ENCODE data around the gene PAX9.

The PAX9 gene

DNA sequence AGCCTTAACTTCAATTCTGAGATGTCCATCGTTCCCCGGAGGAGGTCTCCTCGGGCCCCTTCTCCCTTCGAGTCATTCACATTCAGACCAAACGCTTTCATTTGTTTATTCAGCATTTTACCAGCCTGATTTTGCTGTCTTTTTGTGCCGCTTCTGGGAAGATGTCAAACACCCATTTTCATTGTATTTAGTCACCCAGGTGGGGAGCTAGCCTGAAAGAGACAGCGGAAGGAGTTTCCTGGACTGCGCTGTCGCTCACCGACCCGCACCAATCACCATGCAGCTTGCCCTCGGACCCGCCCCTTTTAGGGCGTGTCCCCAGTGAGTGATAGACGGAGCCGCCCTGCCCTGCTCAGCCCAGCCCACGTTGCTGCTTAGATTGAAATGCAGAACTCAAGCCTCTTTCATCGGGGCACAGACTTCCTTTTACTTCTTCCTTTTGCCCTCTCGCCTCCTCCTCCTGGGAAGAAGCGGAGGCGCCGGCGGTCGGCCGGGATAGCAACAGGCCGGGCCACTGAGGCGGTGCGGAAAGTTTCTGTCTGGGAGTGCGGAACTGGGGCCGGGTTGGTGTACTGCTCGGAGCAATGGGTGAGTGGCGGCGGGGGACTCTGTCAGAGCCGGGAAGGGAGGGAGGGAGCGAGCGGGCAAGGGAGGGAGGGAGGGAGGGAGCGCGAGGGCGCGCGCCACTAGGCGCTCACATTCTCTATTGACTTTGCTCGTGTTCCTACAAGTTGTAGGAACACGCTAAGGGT, at the start of gene PAX9:
Gene PAX9 (plus strand): TSS at position 355 of the 752 bp plus-strand sequence. CDS start 230 bp downstream, at position 585.
- peak; percentile 93 for DNase-seq

DNA sequence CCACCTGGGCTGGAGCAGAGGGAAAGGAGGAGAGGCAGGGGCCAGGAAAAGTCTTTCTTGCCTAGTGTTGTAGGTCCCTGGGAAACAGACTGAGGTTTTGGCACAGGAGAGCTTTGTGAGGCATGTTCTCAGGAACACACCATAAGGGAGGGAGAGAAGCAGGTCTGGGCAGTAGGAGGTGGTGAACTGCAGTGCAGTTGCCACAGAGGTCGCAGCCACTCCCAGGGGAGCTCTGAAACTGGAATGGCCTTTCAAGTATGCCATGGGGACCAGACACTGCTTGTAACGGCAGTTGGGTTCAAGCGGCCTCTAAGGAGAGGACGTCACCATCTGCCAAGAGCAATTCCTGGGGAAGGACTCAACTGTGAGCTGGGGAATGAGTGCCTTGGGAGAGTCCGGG, 43.8 kb upstream of the PAX9 start:
- DNase-seq = no peak

DNA sequence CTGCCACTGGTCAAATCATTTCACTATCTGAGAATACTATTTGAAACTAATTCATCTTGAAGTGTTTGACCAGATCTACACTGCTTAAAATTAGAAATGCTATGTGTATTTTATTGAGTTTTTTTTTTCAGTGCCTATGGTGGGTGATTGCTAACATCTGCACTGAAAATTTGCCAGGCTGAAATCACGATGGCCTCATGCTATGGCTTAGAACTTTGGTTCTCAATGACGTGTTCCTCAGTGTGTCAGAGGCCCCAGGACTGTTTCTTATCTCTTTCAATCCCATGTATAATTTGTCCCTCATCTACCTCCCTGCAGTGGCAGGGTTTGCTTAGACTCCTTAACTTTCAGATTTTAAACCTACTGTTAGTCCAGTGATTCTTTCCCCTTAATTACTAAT, 43.0 kb upstream of the PAX9 start:
- DNase-seq = no peak

DNA sequence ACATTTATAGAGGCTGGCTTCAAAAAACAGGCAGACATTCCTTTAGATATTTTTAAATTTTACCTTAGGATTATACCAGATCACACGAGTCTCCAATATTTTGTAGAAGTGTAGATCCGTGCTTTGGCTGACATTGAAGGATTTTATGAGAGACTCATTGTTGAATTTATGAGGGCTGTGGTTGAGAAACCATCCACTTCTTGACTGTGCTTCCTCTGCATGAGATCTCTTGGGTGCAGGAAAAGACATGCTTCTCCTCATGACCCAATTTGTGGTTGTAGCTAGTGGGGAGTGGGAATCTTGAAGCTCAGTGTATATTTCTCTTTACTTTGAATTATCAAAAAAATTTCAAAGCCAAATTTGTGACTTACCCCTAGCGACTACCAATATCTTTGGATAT, 42.5 kb upstream of the PAX9 start:
- DNase-seq = no peak

DNA sequence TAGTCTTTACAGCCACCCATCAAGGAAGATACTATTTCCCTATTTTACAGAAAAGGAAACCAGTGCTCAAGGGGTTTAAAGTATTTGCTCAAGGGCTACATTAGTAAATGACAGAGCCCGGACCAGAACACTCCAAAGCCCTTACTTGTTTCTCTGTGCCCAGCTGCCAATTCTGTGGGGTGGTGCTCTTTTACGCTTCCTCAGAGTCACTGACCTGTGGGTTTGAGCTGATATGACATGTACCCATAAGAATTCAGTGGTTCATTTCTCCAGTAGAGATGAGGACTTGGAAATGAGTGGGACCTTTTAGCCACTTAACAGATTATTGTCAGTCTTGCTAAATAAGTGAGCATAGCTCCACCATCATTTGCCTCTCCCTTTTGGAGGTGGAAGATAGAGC, 41.8 kb upstream of the PAX9 start:
- no peak for DNase-seq

DNA sequence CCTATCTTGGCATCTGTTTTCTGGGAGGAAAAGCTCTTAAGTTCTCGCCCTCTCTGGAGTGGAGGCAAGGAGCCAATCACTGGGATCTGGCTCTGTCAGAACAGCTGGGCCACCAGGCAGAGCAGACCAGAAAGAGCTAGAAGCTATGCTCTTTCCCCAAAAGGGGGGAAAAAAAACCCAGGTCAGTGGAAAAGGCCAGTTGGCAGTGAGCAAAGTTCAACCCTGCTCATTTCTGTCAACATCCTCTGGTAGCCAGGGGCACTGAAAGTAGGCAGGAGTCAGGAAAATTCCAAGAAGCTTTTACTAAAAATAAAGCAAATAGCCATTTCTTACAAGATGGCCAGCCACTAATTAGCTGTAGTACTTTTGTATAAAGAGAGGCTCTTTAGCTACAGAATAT, 36.6 kb upstream of the PAX9 start:
- DNase-seq = no peak

DNA sequence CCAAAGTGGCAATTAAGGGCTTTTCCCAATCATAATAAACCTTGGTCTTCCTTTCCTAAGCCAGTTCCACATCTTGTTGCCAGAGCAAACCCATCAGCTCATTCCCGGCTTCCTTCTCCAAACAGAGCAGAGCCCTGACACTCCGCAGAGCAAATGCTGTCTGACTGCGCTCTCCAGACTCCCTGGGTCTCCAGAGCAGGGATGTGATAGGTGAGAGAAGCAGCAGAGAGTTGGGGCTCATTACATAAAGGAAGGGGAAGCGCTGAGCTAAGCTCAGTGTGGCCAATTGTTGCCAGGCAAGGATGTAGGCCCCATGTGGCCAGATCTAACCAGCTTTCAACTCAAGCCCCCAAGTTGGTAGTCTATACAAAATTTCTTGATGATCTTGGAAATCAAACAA, 36.2 kb upstream of the PAX9 start:
- no peak for DNase-seq

DNA sequence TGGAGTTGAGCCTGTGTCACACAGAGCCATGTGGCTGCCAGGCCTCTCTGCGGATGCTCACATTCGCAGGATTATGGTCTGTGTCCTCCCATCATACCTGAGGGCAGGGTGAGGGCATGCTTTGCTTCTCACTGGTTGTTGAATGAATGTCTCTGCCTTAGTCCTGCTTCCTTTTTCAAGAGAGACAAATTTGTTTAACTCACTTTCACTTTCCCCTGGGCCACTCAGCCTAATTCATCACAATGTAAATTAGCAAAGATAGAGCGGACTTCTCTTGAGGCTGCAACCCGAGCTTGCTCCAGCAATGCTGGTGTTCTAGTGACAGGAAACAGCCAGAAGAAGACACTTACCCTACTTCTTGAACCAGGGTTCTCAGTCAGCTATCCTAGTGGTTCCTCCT, 35.5 kb upstream of the PAX9 start:
- DNase-seq = no peak

DNA sequence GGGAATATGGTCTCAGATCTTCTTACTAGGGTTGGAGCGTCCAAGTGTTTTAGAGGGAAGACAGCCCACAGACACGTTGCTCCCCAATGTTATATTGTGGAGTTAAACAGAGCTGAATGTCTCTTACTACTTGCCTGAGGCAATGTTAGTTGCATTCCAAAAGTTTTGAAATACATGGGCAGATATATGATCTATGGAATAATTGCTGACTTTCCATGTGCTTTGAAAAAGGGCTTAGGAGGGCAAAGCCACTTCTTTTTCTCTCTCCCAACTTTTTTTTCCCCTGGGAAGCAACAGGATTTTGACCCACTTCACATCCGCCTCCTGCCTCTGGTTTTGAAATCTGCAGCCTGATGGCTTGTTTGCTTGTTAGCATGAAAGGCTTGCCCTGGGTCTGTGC, 33.7 kb upstream of the PAX9 start:
- DNase-seq = no peak

DNA sequence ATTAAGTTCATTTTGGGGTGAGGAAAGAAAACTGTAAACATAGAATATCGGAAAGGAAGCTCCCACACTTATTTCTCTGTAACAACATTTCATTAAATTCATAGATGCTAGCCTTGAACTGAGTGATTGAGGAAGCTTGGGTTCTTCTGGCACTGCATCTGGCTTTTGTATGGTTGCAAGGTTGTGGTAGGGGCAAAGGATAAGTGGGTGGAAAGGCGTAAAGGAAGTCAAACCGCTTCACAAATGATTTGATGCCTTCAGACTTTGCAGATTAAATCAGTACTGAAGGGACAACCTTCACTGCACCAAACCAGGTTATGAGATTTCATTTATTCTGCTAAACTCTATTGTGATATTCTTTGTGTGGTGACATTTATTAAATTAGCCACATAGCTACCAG, 28.1 kb upstream of the PAX9 start:
- DNase-seq = no peak

DNA sequence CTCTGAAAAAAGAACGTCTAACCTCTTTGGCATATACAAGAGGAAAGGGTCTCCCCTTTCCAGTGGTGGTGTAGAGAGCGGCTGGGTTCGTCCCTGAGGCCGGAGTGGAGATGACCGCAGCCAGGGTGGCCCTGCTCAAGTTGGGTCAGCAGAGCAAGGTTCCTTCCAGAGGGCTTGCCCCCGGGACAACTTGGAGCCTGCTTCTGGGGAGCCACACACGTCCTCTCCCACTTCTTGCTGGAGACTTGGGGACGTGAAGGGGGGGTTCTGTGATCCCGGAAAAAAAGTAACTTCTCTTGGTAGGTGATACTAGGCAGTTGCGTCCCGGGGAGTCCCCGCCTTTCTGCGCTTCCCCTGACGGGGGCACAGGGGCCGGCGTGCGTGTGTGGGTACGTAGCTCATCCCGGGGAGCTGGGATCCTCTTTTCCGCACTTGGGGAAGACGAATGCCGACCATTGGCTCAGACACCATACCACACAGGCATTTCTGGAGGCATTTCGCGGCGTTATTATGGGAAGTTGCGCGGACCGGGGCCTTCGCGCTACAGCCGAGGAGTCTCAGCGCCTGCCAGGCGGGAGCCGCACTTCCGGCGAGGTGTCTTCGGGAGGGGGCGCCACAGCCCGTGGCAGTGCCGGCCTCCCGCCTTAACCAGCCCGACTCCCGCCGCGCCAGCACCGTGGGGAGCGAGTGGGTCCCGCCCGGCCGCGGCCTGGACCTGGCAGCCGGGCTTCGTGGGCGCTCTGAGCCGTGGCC, 14.8 kb upstream of the PAX9 start:
- no peak for DNase-seq

DNA sequence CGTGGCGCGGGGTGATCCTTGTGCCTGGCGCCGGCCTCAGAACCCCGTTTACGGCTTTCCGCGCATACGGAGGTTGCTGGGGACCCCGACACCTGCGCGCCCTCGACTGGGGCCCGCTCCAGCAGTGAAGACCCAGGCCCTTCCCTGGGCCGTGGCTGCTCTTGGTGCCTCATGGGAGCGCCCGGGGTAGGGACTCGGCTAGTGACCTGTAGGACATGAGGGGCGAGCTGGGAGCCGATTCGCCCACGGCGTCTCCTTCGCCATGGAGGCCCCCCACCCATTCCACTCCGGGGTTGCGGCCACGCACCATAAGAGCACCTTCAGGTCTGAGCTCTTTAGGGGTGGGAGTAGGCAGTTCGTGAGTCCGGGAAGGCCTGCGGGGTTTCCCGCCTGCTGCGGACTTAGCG, 14.2 kb upstream of the PAX9 start:
- DNase-seq = no peak

DNA sequence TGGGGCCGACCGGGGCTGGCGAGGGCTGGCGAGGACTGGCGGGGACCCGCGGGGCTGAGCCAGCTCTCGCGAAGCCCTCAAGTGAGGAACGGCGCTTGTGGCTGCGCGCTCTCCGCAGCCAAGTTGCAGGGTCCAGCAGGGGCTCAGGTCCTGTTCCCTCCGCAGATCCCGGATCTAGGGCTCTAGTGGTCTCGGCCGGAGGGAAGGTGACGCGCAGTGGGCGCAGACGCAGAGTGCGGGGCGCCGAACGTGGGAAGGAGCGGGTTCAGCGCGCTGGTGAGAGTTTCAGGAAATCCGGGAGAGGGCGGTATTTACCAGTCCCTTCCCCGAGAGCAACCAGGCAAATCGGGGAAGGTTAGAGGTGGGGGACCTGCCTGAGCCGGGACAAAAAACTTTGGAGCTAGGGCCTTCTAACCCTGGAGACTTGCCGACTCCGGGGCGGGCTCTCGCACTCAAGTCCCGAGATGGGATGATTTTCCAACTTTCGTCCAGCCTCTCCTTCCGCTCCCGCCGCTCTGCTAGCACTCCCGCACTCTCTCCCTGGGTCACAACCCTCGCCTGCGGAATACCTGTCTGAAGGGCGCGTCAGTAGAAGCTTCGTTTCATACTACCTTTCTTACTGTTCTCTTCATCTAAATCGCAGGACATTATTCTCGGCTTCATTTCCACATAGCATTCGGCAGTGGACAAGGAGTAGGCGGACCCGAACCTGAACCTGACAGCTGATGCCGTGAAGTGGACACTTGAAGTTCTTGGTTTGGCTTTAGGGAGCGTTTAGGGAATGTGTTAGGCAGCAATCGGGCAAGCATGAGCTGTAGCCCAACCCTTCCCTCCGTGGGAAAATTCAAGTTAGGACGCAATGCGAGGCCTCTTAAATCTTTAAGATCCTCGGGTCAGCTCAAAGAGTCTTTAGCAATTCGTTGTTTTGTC, 13.6 kb upstream of the PAX9 start:
- DNase-seq = peak; percentile 66

DNA sequence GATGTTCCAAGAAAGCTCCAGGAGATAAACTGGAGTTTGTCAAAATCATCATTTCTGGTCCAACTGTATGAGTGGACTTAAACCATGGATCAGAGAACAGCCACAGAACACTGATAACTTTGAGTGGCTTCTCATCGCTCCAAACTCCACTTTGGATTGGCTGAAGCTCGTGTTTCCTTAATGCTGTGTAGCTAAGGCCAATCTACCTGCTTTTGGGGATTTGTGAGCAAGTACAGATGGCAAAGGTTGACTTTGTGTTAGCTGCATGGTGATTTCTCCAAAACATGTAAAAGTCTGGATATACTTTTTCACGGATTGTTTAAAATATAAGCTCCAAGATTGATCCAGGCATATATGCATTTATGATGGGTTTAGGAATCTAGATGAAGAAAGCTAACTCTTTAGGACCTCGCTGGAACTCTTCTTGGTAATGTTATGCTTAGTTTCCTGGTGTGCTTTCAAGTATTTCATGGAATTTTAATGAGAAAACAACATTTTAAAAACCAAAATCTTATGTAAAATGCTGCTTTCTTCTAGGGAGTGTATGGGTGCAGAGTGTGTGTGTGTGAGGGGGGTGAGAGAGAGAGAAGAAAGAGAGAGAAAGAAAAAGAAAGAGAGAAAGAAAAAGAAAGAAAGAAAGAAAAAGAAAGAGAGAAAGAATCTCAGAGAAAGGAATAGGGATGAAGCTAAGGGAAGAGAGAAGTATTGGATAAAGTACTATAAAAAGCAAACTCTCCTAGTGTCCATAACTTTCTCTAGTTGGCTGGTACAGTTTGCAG, 11.6 kb upstream of the PAX9 start:
- DNase-seq = no peak

DNA sequence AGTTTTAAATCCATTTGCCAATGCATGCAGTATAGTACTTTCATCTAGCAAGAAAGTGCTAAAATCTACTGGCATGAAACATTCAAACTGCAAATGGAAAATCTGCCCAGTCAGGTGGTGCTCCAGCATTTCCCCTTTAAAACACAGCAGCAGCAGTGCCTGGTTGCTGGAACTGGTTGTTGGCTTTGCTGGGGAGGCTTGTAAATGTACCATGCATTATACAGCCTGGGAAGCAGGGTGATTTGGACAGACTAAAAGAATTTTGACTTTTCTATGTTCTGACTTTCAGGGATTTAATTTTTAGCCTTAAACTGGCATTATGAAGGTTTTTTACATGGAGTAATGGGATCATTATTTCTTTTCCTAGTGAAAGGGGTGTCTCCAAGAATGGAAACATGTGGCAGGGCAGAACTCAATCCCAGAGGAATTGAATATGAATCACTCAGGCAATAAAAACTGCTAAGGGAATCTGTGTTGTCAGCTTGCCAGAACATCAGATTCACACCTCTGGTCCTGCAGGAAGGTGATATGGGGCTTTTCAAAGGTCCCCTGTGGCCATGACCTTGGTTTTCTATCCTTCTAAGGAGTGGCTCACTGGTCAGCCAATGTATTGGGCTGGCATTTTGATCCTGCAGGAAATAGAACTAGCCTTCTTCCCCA, 9.0 kb upstream of the PAX9 start:
- DNase-seq = no peak

DNA sequence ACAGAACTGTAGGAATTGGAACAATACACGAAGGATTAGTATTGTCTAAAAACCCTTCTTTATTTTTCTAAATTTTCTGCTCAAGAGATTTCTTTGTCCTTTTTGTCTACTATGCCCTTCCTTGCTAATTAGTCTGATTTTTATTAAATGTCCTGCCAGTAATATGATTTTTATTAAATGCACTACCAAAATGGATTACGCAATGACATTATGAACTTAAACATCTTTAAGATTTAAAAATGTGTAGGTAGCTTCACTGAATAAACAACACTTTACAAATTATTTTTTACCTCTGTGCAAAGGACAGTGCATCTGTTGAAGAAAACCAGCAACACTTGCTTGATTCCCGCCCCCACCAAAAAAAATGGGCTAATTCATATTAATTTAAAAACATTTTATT, 8.2 kb upstream of the PAX9 start:
- DNase-seq = no peak

DNA sequence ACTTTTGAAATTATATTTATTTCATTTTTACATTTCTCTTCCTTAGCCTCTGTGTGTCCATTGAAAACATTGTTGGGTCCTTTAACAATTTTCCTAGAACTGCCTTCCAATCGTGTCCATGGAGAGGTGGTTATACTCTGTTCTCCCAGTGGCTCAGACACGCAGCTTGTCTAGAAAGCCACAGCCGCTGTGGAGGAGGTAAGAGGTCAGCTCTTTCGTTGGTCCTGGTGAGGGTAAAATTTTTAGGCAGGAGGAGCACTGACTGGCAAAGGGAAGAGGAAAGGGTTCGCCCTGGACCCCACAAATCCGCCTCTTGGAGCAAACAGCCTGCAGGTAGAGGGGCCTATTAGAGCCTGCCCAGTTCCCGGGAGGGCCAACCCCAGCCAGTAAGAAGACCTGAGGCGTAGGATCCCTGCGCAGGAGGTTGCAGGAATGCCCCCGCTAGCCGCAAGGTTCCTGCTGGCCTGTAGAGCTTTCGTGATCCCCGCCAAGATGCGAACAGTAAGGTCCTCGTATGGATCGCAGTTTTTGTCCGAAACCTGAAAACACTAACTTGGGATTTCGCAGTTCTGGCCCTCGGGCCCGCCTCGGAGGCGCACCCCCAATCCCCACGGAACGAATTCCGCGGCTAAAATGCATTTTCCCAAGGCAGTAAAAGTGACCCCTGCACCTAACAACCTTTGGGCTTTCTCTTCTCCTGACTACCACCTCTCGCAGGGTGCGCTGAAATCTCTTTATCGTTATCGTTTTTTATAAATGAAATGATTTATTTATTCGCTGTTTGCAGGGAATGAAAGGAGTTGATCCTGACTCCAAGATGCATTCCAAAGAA, 7.5 kb upstream of the PAX9 start:
- no peak for DNase-seq

DNA sequence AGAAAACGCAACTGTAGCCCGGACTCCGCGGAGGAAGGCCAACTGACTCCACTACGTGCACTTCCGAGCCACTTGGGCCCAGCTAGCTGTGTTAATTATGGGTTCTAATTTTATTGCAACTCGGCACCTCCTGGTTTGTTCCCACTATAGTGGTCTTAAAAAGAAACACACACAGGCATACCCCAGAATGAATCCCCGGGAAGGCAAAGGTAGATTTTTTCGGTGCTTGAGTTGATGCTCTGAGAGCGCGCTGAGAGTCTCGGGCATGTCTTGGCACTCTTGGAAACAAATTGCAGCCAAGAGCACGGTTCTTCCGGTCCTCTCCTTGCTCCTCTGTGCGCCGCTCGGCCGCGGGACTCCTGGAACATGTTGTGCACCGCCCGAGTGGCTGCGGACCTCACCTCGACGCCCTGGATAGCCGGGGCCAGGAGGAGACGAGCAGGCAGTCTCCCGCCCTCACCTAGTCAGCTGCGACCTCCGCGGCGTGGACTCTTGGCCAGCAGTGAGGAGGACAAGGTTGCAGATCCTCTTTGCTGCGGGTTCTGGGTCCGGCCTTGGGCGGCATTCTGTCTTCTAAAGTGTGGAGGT, 6.8 kb upstream of the PAX9 start:
- DNase-seq = no peak

DNA sequence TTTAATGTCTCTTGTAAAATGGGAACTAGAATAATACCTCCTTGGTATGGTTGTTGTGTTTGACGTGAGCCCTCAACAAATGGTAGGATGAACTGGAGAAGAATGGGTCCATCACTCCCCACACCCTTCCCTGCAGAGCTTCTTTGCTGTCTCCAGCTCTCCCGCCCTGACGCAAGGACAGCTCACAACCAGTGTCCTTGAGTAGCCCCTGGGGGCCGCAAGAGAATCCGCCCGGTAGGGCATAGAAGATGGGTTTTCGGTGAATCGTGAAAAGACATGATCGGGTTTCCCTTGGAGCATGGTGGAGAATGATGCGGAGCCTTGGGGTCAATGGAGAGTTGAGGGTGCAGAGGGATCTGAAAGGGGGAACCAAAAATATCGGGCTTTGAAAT, 6.1 kb upstream of the PAX9 start:
- DNase-seq = no peak

DNA sequence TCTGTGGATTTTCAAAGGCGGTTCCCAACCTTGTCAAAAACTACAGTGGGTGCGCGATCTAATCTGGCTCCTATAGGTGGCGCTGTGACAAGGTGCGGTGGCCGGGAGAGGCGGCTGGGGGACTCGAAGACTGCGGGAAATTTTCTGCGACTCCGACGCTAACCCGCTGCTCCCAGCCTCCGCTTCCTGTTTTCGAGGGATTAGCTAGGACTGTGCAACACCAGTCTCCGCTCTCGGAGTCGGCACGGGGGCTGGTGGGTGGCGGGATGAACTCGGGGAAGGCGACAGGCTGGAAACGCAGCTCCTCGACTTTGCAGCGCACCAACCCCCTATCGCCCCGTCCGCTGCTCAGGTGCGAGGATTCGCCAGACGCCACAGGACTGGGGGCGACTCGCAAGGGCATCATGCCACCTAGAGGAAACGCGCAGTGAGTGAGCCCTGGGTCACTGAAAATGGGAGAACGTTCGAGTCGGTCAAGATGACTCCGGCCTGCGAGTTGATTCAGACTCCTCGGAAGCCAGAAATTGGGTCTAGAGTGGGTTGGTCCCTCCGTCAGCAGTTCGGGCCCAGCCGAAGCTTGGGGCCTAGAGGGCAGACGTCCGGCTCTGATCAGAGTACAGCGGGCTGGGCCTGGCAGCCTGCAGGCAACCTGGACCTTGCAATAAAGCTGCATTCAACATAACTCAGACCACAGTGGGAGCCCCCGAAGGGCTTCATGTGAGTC, 5.5 kb upstream of the PAX9 start:
- DNase-seq = peak; percentile 86

All from NCI-H774 (cell line).